Brain microvascular endothelial cell (primary cell): ENCODE results near the gene ANP32A.

Source experiments
- DNase-seq: peaks from one replicate; pipeline ENCODE4 v3.0.0-alpha.2; 2020
- H3K27ac ChIP-seq: fragments of 250-450 bp; sonication (Bioruptor Pico); 2 replicates; pipeline ENCODE4 v1.5.1; 2020; ENCODE audit warnings: mild to moderate bottlenecking, moderate library complexity
- H3K27me3 ChIP-seq: fragments of 250-450 bp; sonication (Bioruptor Pico); replicated peaks from 2 replicates; pipeline ENCODE4 v1.5.1; 2020; ENCODE audit warnings: mild to moderate bottlenecking
- H3K36me3 ChIP-seq: fragments of 250-450 bp; sonication (Bioruptor Pico); replicated peaks from 2 replicates; pipeline ENCODE4 v1.5.1; 2020; ENCODE audit warnings: mild to moderate bottlenecking
- H3K4me3 ChIP-seq: 2 replicates; pipeline ENCODE4 v1.5.1; 2011; ENCODE audit warnings: low read depth, mild to moderate bottlenecking, control low read depth, low read length, moderate library complexity
- in situ Hi-C: cut with HindIII; loops from 2 replicates; pipeline ENCODE4 v1.10.0; 2017; ENCODE audit warnings: low sequenced_read_pairs, low pct_ligation_motif_present
- TF ChIP-seq, protein P1 (sequence below): IDR thresholded peaks from 2 replicates; pipeline ENCODE4 v1.5.1; 2011; ENCODE audit warnings: low read depth, mild to moderate bottlenecking, moderate library complexity, low read length, control low read depth, inconsistent platforms; ENCODE audit errors: missing control alignments

The ANP32A gene

GRCh38 chr15:68776477-68777270, 44.0 kb downstream of the ANP32A start:
- TF ChIP-seq, protein P1, sequence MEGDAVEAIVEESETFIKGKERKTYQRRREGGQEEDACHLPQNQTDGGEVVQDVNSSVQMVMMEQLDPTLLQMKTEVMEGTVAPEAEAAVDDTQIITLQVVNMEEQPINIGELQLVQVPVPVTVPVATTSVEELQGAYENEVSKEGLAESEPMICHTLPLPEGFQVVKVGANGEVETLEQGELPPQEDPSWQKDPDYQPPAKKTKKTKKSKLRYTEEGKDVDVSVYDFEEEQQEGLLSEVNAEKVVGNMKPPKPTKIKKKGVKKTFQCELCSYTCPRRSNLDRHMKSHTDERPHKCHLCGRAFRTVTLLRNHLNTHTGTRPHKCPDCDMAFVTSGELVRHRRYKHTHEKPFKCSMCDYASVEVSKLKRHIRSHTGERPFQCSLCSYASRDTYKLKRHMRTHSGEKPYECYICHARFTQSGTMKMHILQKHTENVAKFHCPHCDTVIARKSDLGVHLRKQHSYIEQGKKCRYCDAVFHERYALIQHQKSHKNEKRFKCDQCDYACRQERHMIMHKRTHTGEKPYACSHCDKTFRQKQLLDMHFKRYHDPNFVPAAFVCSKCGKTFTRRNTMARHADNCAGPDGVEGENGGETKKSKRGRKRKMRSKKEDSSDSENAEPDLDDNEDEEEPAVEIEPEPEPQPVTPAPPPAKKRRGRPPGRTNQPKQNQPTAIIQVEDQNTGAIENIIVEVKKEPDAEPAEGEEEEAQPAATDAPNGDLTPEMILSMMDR: no peak
- DNase-seq: no peak
- Histone ChIP-seq H3K36me3 (peaks cover 12% of the 10 kb centered on the region), H3K27me3 (no peaks in the 10 kb centered on the region), H3K27ac (no peak overlapping the region), H3K4me3 (no peak overlapping the region)
- in situ Hi-C loops: no loop called here

DNA sequence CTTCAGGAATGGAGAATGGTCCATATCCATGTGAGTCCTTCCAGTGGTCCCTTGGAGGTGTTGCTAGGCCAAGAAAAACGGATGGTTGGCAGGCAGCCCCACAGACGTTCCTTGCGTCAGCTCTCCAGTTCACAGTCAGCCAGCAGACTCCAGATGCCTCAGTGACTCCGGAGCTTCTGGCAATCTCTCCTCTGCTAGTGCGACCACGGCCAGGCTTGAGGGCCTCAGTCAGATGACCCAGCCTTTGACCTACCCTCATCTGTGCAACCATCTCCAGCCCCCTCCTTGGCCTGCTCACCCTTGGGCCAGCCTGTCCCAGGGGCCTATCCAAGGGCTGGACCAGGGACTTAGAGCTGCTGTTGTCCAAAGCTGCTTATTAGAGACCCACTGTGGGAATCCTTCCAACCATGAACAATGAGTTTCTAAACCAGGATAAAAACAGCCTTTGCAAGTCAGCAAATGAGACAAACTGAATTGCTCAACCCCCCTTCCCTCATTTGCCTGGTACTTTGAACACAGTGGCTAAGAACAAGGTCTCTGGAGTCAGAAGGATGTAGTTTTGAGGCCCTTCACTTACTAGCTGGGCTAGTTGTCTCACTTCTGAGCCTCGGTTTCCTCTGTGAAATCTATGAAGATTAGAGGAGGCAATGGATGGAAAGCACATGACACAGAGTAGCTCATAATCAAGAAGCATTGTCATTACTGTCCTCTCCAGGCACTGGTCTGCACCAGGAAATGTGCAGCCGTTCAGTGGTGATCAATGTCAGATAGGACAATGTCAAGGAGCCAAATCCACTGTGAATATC, 44.8 kb downstream of the ANP32A start:
- Histone ChIP-seq H3K4me3 (no peak overlapping the region), H3K27me3 (no peaks in the 10 kb centered on the region), H3K27ac (no peak overlapping the region), H3K36me3 (peaks cover 11% of the 10 kb centered on the region)
- TF ChIP-seq, protein P1: no peak
- in situ Hi-C loops: no loop called here
- no peak for DNase-seq

- H3K27ac ChIP-seq: no peak overlapping the region
- H3K36me3 ChIP-seq: peaks cover 8% of the 10 kb centered on the region
- no peak for DNase-seq
- in situ Hi-C loops: no loop called here
- no peaks in the 10 kb centered on the region for H3K27me3 ChIP-seq
- H3K4me3 ChIP-seq: no peak overlapping the region
- TF ChIP-seq, protein P1: no peak
These were observed 45.5 kb downstream of the ANP32A start for GRCh38 chr15:68775236-68775577.

DNA sequence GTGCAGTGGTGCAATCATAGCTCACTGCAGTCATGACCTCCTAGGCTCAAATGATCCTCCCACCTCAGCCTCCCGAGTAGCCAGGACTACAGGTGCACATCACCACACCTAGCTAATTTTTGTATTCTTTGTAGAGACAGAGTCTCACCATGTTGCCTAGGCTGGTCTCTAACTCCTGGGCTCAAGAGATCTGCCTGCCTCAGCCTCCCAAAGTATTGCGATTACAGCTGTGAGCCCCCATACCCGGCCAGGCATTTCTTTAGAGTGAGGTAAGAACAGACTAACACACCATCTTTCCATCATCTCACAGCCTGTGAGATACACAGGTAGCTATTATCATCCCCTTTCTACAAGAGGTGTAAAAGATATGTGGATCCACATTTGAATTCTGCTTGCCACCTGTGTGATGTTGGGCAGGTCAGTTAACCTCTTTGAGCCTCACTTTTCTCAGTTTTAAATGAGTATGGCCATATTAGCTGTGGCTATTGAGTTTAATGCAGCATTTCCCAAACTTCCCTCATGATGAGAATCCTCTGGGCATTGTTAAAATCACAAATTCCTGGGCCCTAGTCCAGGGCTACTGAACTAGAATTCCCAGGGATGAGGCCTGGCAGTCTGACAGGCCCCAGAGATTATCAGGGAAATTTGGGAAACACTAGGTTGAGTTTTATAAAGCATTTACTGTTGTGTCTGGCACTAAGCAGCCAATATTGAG, 46.0 kb downstream of the ANP32A start:
- in situ Hi-C loops: no loop called here
- DNase-seq: no peak

DNA sequence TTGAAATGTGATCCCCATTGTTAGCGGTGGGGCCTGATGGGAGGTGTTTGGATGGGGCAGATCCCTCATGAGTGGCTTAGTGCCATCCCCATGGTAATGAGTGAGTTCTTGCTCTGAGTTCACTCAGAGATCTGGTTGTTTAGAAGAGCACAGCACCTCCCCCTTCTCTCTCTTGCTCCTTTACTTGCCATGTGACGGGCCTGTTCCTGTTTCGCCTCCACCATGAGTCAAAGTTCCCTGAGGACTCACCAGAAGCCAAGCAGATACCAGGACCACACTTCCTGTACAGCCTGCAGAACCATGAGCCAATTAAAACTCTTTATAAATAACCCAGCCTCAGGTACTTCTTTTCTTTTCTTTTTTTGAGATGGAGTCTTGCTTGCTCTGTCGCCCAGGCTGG, 46.6 kb downstream of the ANP32A start:
- TF ChIP-seq, protein P1: no peak
- in situ Hi-C loops: no loop called here

More for the DNA sequence above, 46.0 kb downstream of the ANP32A start:
- H3K27me3 ChIP-seq: no peaks in the 10 kb centered on the region
- TF ChIP-seq, protein P1: no peak
- H3K27ac ChIP-seq: no peak overlapping the region
- peaks cover 5% of the 10 kb centered on the region for H3K36me3 ChIP-seq
- H3K4me3 ChIP-seq: no peak overlapping the region

More for the DNA sequence above, 46.6 kb downstream of the ANP32A start:
- Histone ChIP-seq H3K36me3 (peaks cover 5% of the 10 kb centered on the region), H3K4me3 (no peak overlapping the region), H3K27ac (no peak overlapping the region), H3K27me3 (no peaks in the 10 kb centered on the region)
- no peak for DNase-seq
